Activated naive CD4-positive, alpha-beta T cell treated with anti-CD3 and anti-CD28 coated beads, Interleukin-2, amount 50 U/mL, for 24 hours (primary cell): Measurements from ENCODE around the gene MEST.
"Not testable (repeated sequence)": the region's sequence is repeated elsewhere in the genome, so short reads cannot be mapped to it uniquely, and the experiment has no call there.

ENCODE experiments used
- H3K27ac Mint-ChIP-seq: one replicate; pipeline ENCODE4 v1.8.0; 2021; ENCODE audit warnings: mild to moderate bottlenecking, mixed read lengths
- H3K27me3 Mint-ChIP-seq: one replicate; pipeline ENCODE4 v1.8.0; 2021; ENCODE audit warnings: mixed read lengths
- H3K36me3 Mint-ChIP-seq: one replicate; pipeline ENCODE4 v1.8.0; 2021; ENCODE audit warnings: mixed read lengths
- H3K4me1 Mint-ChIP-seq: one replicate; pipeline ENCODE4 v1.8.0; 2021; ENCODE audit warnings: mixed read lengths
- H3K4me3 Mint-ChIP-seq: one replicate; pipeline ENCODE4 v1.8.0; 2021; ENCODE audit warnings: mild to moderate bottlenecking, mixed read lengths
- H3K9me3 Mint-ChIP-seq: one replicate; pipeline ENCODE4 v1.8.0; 2021; ENCODE audit warnings: mixed read lengths

The MEST gene, protein sequence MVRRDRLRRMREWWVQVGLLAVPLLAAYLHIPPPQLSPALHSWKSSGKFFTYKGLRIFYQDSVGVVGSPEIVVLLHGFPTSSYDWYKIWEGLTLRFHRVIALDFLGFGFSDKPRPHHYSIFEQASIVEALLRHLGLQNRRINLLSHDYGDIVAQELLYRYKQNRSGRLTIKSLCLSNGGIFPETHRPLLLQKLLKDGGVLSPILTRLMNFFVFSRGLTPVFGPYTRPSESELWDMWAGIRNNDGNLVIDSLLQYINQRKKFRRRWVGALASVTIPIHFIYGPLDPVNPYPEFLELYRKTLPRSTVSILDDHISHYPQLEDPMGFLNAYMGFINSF

DNA sequence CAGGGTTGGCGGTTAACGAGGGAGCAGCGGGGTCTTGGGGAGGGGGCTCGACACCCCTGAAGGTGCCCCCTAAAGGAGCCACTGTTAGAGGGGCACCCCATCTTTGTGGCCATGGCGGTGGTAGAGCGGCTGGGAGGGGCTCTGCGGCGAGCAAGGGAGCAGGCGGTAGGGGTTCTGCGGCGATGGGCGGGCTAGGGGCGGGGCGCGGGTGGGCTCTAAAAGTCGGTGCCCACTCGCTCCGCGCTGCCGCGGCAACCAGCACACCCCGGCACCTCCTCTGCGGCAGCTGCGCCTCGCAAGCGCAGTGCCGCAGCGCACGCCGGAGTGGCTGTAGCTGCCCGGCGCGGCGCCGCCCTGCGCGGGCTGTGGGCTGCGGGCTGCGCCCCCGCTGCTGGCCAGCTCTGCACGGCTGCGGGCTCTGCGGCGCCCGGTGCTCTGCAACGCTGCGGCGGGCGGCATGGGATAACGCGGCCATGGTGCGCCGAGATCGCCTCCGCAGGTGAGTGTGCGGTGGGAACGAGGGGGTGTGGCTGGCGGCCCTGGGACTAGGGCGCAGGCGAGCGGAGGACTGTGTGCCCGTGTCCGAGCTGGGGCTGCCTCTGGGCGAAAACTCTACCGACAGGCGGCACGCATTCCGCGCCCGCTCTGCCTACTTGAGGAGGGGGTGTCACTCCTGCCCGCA, at the start of gene MEST:
MEST (plus strand) TSS at position 245 of the 682 bp plus-strand sequence; CDS start at position 474, 229 bp downstream.
- Mint-ChIP-seq H3K4me3 (peak within 1 kb of the TSS; percentile 72), H3K9me3 (no peaks in the 10 kb centered on the region), H3K27me3 (peaks cover 27% of the 10 kb centered on the region), H3K4me1 (peaks cover 19% of the 10 kb centered on the region), H3K27ac (no peak within 1 kb of the TSS), H3K36me3 (peaks cover under 1% of the 10 kb centered on the region)

DNA sequence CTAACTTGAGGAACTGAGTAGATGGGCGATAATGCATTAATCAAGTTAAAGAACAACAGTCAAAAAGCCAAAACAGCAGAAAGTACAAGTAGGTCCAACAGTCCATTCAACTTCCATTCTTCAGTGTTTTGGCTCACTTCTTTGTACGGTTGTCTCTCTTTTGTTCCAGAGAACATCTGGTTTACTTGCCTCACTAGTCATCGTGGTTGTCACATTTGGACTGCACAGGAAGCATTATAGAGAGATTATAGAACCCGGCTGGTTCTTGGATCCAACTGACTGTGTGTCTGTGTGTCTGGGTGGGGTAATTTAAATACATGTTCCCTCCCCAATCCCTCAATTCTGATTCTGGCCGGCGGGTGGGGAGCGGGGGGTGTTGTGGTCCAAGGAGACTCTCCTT, 49.3 kb upstream of the MEST start:
- H3K27ac Mint-ChIP-seq: no peak overlapping the region
- peaks cover 45% of the 10 kb centered on the region for H3K4me1 Mint-ChIP-seq
- no peak overlapping the region for H3K4me3 Mint-ChIP-seq
- no peaks in the 10 kb centered on the region for H3K9me3 Mint-ChIP-seq
- H3K36me3 Mint-ChIP-seq: peaks cover 2% of the 10 kb centered on the region
- no peaks in the 10 kb centered on the region for H3K27me3 Mint-ChIP-seq

DNA sequence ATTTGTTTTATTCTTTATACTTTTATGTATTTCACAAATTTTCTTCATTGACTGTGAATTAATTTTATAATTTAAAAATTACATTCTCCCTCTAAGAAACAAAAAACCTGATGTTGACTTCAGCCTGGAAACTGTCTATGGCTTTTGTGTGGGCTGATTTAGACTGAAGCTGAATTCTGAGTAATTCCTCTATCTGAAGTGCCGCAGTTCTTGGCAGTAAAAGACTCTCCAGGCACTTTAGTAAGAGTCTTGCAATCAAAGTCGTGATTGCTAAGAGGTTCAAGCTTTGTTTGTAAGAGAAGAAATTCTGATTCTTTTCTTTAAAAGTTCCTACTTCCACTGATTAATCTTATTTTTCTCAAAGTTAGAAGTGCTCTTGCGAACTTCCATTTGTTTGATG, 47.7 kb upstream of the MEST start:
- H3K9me3 Mint-ChIP-seq: peaks cover 7% of the 10 kb centered on the region
- H3K4me1 Mint-ChIP-seq: peaks cover 32% of the 10 kb centered on the region
- H3K27ac Mint-ChIP-seq: no peak overlapping the region
- H3K36me3 Mint-ChIP-seq: peaks cover 5% of the 10 kb centered on the region
- no peak overlapping the region for H3K4me3 Mint-ChIP-seq
- no peaks in the 10 kb centered on the region for H3K27me3 Mint-ChIP-seq

DNA sequence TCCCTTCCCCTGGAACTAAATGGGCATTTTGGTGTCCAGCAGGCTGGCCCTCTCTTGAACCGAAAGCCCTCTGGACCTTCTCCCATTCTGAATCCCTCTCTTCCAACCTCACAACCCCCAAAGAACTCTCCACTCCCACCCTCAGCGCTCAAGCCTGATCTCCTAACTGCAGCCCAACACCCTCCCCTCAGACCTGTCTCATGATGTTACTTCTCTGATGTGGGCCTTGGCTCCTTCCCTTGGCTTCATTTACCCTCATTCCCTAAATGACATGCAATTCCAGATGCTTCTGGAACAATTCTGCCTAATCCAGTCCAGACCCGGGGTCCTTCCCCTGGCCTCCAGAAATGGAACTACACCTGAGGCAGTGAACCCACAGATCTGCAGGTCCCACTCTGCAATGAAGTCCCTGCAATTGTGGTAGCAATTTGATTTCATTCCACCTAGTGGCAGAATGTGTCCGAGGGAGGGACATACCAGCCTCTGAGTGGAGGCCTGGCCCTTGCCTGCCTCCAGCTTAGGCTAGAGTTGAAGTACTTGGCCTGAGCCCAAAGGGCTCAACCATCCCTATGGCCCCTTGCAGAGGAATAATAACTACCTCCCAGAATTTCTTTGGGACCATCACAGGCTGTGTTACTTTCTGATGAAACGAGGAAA, 47.0 kb upstream of the MEST start:
- Mint-ChIP-seq H3K27me3 (no peaks in the 10 kb centered on the region), H3K4me1 (peaks cover 26% of the 10 kb centered on the region), H3K36me3 (peaks cover 5% of the 10 kb centered on the region), H3K27ac (no peak overlapping the region), H3K4me3 (no peak overlapping the region), H3K9me3 (peaks cover 7% of the 10 kb centered on the region)

DNA sequence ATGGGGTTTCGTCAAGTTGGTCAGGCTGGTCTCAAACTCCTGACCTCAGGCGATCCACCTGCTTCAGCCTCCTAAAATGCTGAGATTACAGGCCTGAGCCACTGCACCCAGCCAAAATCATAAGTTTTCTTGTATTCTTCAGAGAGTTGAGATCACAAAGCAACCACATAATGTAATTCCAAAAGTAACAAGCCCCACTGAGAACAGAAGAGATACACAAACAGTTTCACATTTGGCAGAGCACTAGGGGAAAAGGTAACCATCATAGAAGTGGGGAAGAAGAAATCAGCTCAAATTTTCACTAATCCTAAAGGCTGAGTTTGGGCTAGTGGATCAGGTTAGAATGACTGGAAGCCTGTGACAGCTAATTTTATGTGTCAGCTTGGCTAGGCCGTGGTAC, 45.6 kb upstream of the MEST start:
- Mint-ChIP-seq H3K27me3 (no peaks in the 10 kb centered on the region), H3K4me3 (no peak overlapping the region), H3K27ac (no peak overlapping the region), H3K4me1 (peaks cover 16% of the 10 kb centered on the region), H3K36me3 (peaks cover 3% of the 10 kb centered on the region), H3K9me3 (peaks cover 7% of the 10 kb centered on the region)

DNA sequence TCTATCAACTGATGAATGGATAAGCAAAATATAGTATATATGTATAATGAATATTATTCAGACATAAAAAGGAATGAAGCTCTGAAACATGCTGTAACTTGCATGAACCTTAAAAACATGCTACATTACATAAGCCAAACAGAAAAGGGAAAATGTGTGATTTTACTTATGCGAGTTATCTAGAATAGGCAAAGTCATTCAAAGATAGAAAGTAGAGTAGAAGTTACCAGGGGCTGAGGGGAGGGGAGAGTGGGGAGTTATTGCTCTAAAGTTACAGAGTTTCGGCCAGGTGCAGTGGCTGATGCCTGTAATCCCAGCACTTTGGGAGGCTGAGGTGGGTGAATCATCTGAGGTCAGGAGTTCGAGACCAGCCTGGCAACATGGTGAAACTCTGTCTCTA, 40.5 kb upstream of the MEST start:
- not testable (repeated sequence) for H3K27ac Mint-ChIP-seq, H3K4me3 Mint-ChIP-seq, H3K27me3 Mint-ChIP-seq, H3K9me3 Mint-ChIP-seq, H3K36me3 Mint-ChIP-seq
- peaks cover 13% of the 10 kb centered on the region for H3K4me1 Mint-ChIP-seq

- no peaks in the 10 kb centered on the region for H3K27me3 Mint-ChIP-seq
- peaks cover 15% of the 10 kb centered on the region for H3K4me1 Mint-ChIP-seq
- H3K9me3 Mint-ChIP-seq: peaks cover 7% of the 10 kb centered on the region
- H3K27ac Mint-ChIP-seq: no peak overlapping the region
- H3K36me3 Mint-ChIP-seq: peaks cover 3% of the 10 kb centered on the region
- no peak overlapping the region for H3K4me3 Mint-ChIP-seq
These were observed 38.9 kb upstream of the MEST start for GRCh38 chr7:130452951-130453350.

GRCh38 chr7:130454959-130455358, 36.9 kb upstream of the MEST start:
- Mint-ChIP-seq H3K27me3 (no peaks in the 10 kb centered on the region), H3K9me3 (peaks cover 5% of the 10 kb centered on the region), H3K4me3 (no peak overlapping the region), H3K36me3 (peaks cover 8% of the 10 kb centered on the region), H3K27ac (no peak overlapping the region), H3K4me1 (peaks cover 26% of the 10 kb centered on the region)

DNA sequence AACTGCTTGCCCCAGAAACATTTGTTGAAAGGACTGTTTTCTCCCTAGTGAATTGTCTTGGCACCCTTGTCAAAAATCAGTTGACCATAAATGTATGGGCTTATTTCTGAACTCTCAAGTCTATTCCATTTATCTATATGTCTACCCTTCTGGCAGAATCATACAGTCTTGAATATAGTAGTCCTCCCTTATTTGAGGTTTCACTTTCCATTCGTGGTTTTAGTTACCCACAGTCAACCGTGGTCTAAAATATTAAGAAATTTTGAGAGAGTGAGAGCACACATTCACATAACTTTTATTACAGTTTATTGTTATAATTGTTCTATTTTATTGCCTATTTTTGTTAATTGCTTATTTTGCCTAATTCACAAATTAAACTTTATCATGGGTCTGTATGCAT, 33.6 kb upstream of the MEST start:
- Mint-ChIP-seq H3K27ac (no peak overlapping the region), H3K36me3 (peaks cover 8% of the 10 kb centered on the region), H3K9me3 (peaks cover 5% of the 10 kb centered on the region), H3K4me3 (peak overlapping the region; percentile 72), H3K4me1 (peaks cover 26% of the 10 kb centered on the region), H3K27me3 (no peaks in the 10 kb centered on the region)

- Mint-ChIP-seq H3K9me3 (peaks cover 5% of the 10 kb centered on the region), H3K4me3 (no peak overlapping the region), H3K27me3 (no peaks in the 10 kb centered on the region), H3K27ac (no peak overlapping the region), H3K36me3 (peaks cover 8% of the 10 kb centered on the region), H3K4me1 (peaks cover 19% of the 10 kb centered on the region)
These were observed 30.6 kb upstream of the MEST start for GRCh38 chr7:130461272-130461671.

DNA sequence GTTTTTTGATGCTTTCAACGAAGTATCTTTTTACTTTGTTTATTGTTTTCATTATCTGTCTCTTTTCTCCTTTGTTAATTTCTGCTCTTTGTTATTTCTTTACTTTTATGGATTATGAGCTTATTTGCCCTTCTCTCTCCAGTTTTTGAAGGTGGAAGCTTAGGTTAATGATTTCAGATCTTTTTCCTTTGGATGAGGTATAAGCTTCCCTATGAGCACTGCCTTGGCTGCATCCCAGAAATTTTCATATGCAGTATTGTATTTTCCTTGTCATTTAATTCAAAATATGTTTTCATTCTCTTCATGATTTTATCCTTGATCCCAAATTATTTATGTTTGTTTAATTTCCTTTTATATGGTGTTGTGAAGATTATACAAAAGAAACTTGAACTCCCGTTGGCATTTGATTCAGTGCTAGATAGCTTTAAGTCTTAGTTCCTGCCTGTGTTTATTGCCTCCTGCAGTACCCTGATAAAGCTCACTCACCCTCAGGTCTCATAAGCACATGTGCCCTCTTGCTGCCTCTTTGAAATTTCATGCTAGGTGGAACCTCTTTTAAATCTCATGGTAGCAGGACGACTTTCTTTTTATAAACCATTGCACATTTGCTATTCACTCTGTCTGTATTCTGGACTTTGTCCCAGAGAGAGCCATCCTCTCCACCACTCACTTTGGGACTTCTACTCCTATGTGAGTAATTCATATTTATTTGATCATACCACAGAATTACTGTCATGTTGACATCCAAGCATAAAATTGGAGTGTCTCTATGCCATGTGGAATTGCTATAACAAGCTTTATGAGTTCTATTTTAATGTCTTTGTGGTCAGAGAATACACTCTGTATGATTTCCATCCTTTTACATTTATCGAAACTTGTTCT, 28.1 kb upstream of the MEST start:
- no peak overlapping the region for H3K4me3 Mint-ChIP-seq
- H3K27ac Mint-ChIP-seq: no peak overlapping the region
- no peaks in the 10 kb centered on the region for H3K27me3 Mint-ChIP-seq
- peaks cover 4% of the 10 kb centered on the region for H3K9me3 Mint-ChIP-seq
- H3K4me1 Mint-ChIP-seq: peaks cover 9% of the 10 kb centered on the region
- peaks cover 4% of the 10 kb centered on the region for H3K36me3 Mint-ChIP-seq

DNA sequence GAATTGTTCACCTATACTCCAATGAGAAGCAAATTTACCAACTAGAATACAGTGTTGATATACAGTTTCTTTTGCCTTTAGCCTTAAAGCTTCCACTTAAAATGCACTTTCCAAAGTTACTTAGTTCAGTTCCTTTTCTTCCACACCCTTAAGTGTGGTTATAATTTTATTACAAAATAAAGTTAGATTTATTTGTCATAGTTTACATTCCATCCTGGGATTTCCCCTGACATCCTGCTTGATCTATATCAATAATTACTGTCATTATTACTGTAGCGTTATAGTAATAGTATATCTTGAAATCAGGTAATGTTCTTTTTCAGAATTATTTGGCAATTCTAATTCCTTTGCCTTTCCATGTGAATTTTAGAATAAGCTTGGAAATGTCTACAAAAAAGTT, 23.3 kb upstream of the MEST start:
- Mint-ChIP-seq H3K36me3 (no peaks in the 10 kb centered on the region), H3K27ac (peak overlapping the region; percentile 6), H3K27me3 (peaks cover 2% of the 10 kb centered on the region)

DNA sequence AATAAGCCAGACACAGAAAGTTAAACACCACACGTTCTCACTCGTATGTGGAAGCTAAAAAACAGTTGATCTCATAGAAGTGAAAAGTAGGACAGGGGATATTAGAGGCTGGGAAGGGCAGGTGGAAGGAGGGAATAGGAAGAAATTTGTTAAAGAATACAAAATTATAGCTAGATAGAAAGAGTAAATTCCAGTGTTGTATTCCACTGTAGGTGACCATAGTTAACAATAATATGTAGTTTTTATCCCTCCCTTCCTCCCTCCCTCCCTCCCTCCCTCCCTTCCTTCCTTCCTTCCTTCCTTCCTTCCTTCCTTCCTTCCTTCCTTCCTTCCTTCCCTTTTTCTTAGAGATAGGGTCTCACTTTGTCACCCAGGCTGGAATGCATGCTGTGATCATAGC, 19.9 kb upstream of the MEST start:
- Mint-ChIP-seq H3K9me3 (no peaks in the 10 kb centered on the region), H3K4me1 (no peaks in the 10 kb centered on the region), H3K4me3 (no peak overlapping the region), H3K27me3 (peaks cover 2% of the 10 kb centered on the region), H3K36me3 (no peaks in the 10 kb centered on the region), H3K27ac (no peak overlapping the region)

More for the DNA sequence above, 23.3 kb upstream of the MEST start:
- peaks cover 4% of the 10 kb centered on the region for H3K4me1 Mint-ChIP-seq
- no peak overlapping the region for H3K4me3 Mint-ChIP-seq
- H3K9me3 Mint-ChIP-seq: no peaks in the 10 kb centered on the region

DNA sequence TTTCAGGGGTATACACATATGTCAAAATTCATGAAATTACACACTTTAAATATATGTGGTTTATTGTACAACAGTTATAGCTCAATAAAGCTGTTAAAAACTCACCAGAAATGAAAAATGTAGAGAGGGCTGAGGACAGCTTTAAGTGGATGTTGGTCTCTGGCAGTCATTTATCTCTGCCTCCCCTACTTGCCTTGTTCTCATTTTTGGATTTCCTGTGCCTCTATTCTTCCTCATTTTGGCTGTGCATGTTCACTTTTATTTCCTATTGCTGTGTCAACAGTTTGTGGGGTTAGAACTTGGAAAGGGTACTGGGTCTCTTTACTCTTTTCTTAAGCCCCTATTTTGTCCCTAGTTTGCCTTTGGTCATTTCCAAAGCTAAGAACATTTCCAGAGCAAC, 18.6 kb upstream of the MEST start:
- H3K4me1 Mint-ChIP-seq: no peaks in the 10 kb centered on the region
- no peak overlapping the region for H3K27ac Mint-ChIP-seq
- H3K4me3 Mint-ChIP-seq: no peak overlapping the region
- H3K27me3 Mint-ChIP-seq: peaks cover 2% of the 10 kb centered on the region
- no peaks in the 10 kb centered on the region for H3K36me3 Mint-ChIP-seq
- no peaks in the 10 kb centered on the region for H3K9me3 Mint-ChIP-seq

DNA sequence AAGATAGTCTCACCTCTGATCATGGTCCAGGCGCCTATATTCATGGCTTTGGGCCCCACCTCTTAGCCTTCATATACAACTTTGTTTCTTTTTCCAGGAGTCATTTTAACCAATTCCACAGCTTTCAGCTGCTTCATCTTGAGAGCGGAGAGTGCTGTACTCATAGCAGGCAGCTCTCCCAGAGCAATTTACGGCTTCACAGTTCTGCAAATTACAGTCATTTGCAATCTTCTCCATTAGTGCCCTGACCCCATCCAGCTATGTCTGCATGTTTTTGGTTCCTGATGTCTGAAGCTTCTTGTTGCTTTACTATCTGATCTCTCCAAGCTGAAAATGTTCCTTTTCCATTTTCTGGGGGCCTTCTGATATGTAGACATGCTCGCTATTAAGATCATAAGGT, 18.0 kb upstream of the MEST start:
- Mint-ChIP-seq H3K27me3 (peaks cover 2% of the 10 kb centered on the region), H3K36me3 (no peaks in the 10 kb centered on the region), H3K9me3 (no peaks in the 10 kb centered on the region), H3K27ac (no peak overlapping the region), H3K4me3 (no peak overlapping the region), H3K4me1 (no peaks in the 10 kb centered on the region)
